H1 (cell line): ENCODE data around the gene ADIPOR2.

ENCODE experiments used
- FOSL1 ChIP-seq: IDR thresholded peaks from 2 replicates; pipeline ENCODE4 v1.6.1; 2011; ENCODE audit warnings: mild to moderate bottlenecking, low read depth, low read length, moderate library complexity; ENCODE audit not compliant: insufficient read depth
- GABPA ChIP-seq: IDR thresholded peaks from 2 replicates; pipeline ENCODE4 v1.6.1; 2011; ENCODE audit warnings: mild to moderate bottlenecking, low read length, moderate library complexity, borderline replicate concordance; ENCODE audit not compliant: insufficient read depth
- NRF1 ChIP-seq: IDR thresholded peaks from 2 replicates; pipeline ENCODE4 v1.6.1; 2011; ENCODE audit warnings: mild to moderate bottlenecking, low read depth, low read length, improper control_type of control experiment
- POU5F1 ChIP-seq: IDR thresholded peaks from 2 replicates; pipeline ENCODE4 v1.6.1; 2011; ENCODE audit warnings: low read depth, mild to moderate bottlenecking, low read length, moderate library complexity
- RAD21 ChIP-seq, 2 experiments: IDR thresholded peaks in 1 of 2; conservative IDR thresholded peaks in 1 of 2; 2 replicates each; pipeline ENCODE4 v1.6.1; 2011; ENCODE audit warnings: low read depth in 2 of 2, low read length in 2 of 2, improper control_type of control experiment in 1 of 2, inconsistent platforms in 1 of 2, mild to moderate bottlenecking in 1 of 2, moderate library complexity in 1 of 2
- SP1 ChIP-seq: IDR thresholded peaks from 2 replicates; pipeline ENCODE4 v1.6.1; 2011; ENCODE audit warnings: low read depth, low read length
- YY1 ChIP-seq: IDR thresholded peaks from 2 replicates; pipeline ENCODE4 v1.6.1; 2011; ENCODE audit warnings: low read depth, mild to moderate bottlenecking, low read length

- TF ChIP-seq SP1 (no peak), POU5F1 (no peak), FOSL1 (no peak), YY1 (no peak), NRF1 (no peak), GABPA (no peak), RAD21 (IDR thresholded peaks at IDR 0.05 in 1 of 2, conservative IDR thresholded peaks at IDR 0.05 in 1 of 2; ENCODE audit: low read depth in 2 of 2, low read length in 2 of 2) (no peak)
These were observed 29.6 kb downstream of the ADIPOR2 start for GRCh38 chr12:1720494-1720893.
